Upper lobe of left lung (tissue), 6 donors: ENCODE results near the gene SPEM1. TPM values are rescaled to one million over a fixed set of nuclear protein-coding genes. Genes with fewer than 3 reads are reported as not detected.
A peak's percentile ranks its signal among the peaks of the same experiment; 100 is the strongest.

Source experiments
- ATAC-seq, 2 donors: fragments of 200-7000 bp; cut with Tn5 transposase; one replicate each; pipeline ENCODE4 v1.9.1; 2022; ENCODE audit warnings: mild to moderate bottlenecking in 2 of 2, moderate library complexity in 2 of 2; ENCODE audit not compliant: low FRiP score in 2 of 2
- DNase-seq, 2 donors: peaks; one replicate each; pipeline ENCODE4 v3.0.0-alpha.2; 2019 to 2020
- H3K27ac ChIP-seq, 4 donors: fragments of 200-600 bp; sonication (generic); one replicate each; pipeline ENCODE4 v1.5.1; 2016 to 2019
- H3K27me3 ChIP-seq, 4 donors: fragments of 200-600 bp; sonication (generic); one replicate each; pipeline ENCODE4 v1.5.1; 2017 to 2019
- H3K36me3 ChIP-seq, 4 donors: fragments of 200-600 bp; sonication (generic); one replicate each; pipeline ENCODE4 v1.5.1; 2016 to 2019
- H3K4me1 ChIP-seq, 4 donors: fragments of 200-600 bp; sonication (generic); one replicate each; pipeline ENCODE4 v1.5.1; 2018 to 2019
- H3K4me3 ChIP-seq, 4 donors: fragments of 200-600 bp; sonication (generic); one replicate each; pipeline ENCODE4 v1.5.1; 2017 to 2019; ENCODE audit warnings: mild to moderate bottlenecking in 2 of 4, moderate library complexity in 1 of 4
- H3K9me3 ChIP-seq, 4 donors: fragments of 200-600 bp; sonication (generic); one replicate each; pipeline ENCODE4 v1.5.1; 2018 to 2019
- CTCF ChIP-seq, 6 experiments: fragments of 450-650 bp in 4 of 6; fragments of 200-600 bp in 2 of 6; sonication (generic) in 2 of 6; IDR thresholded peaks; one replicate each; pipeline ENCODE4 v1.5.1; 2016 to 2019; ENCODE audit warnings: antibody characterized with exemption in 6 of 6
- EP300 ChIP-seq, 4 donors: sonication (generic); formaldehyde crosslinking; IDR thresholded peaks; one replicate each; pipeline ENCODE4 v1.5.1; 2017; ENCODE audit warnings: antibody characterized with exemption in 4 of 4, control low read depth in 2 of 4
- POLR2A ChIP-seq, 4 donors: fragments of 450-650 bp; IDR thresholded peaks; one replicate each; pipeline ENCODE4 v1.5.1; 2016 to 2017; ENCODE audit warnings: antibody characterized with exemption in 4 of 4, mild to moderate bottlenecking in 2 of 4
- POLR2AphosphoS5 ChIP-seq, 2 donors: sonication (generic); formaldehyde crosslinking; IDR thresholded peaks; one replicate each; pipeline ENCODE4 v1.5.1; 2017; ENCODE audit warnings: antibody characterized with exemption in 2 of 2
- WGBS, 2 donors: methylation state at CpG; one replicate each; pipeline ENCODE4 v1.1.5; 2017 to 2018; 5-methylcytosine and 5-hydroxymethylcytosine counted together
- total RNA-seq, 6 donors: library from RNA; depleted of rRNA in 4 of 6; stranded (reverse); fragments of >200 nt in 4 of 6; gene quantifications; one replicate each; pipeline versions ENCODE4 v1.1.0 to v1.2.1, GENCODE V29; 2016 to 2021
- donor health status: DM: no; HTN: no; CAD: no; lungs with moderate emphysema.
- donor health status: DM: no; HTN: yes; CAD: no; lungs with severe emphysema.

SPEM1 gene
- total RNA-seq, 6 donors from 2014 or later: not detected

DNA sequence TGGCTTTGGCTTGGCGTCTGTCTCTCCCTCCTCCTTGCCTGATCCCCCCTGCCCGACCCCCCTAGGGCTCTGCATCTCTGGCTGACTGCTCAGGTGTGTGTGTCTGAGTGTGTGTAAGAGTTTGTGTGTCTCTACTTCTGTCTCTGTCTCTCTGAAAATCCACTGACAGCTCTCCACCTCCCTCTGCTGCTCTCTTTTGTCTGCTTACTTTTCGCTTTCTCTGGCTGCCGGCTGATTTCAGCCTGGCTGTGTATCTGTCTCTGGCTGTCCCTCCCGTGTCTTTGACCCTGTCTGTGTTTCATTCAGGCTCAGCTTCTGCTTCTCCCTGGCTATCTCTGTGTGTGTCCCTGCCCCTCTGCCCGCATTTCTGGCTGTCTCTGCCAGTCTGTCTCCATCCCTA, 3.8 kb upstream of the SPEM1 start:
- Histone ChIP-seq H3K4me1 (no peaks in the 10 kb centered on the region), H3K4me3 (no peak overlapping the region), H3K36me3 (peaks cover 0 to 11% (median 3%) of the 10 kb centered on the region in 4 donors), H3K27ac (no peak overlapping the region), H3K9me3 (no peaks in the 10 kb centered on the region), H3K27me3 (no peaks in the 10 kb centered on the region)
- DNase-seq (no peak), ATAC-seq (no peak)
- WGBS, 2 donors: 79 to 84% methylated on average over 6 of the region's 6 CpGs
- no peak for TF ChIP-seq CTCF (IDR thresholded peaks at IDR 0.05)
- no peak for TF ChIP-seq POLR2AphosphoS5 (IDR thresholded peaks at IDR 0.05)
- TF ChIP-seq EP300 (IDR thresholded peaks at IDR 0.05): no peak
- TF ChIP-seq POLR2A (IDR thresholded peaks at IDR 0.05): no peak

GRCh38 chr17:7417056-7417655, 3.0 kb upstream of the SPEM1 start:
- Histone ChIP-seq H3K4me3 (no peak overlapping the region), H3K27me3 (no peaks in the 10 kb centered on the region), H3K36me3 (peaks cover 0 to 11% (median 3%) of the 10 kb centered on the region in 4 donors), H3K4me1 (no peaks in the 10 kb centered on the region), H3K27ac (no peak overlapping the region), H3K9me3 (no peaks in the 10 kb centered on the region)
- ATAC-seq (no peak), DNase-seq (peak in 1 of 2 donors; percentile 83)
- TF ChIP-seq CTCF (IDR thresholded peaks at IDR 0.05) (no peak), EP300 (IDR thresholded peaks at IDR 0.05) (no peak), POLR2A (IDR thresholded peaks at IDR 0.05) (no peak), POLR2AphosphoS5 (IDR thresholded peaks at IDR 0.05) (no peak)
- 94 to 95% methylated on average over 32 to 51 of the region's 54 CpGs for whole genome bisulfite sequencing, 2 donors

- Histone ChIP-seq H3K27me3 (no peaks in the 10 kb centered on the region), H3K36me3 (peaks cover 0 to 11% (median 3%) of the 10 kb centered on the region in 4 donors), H3K4me3 (no peak overlapping the region), H3K9me3 (no peaks in the 10 kb centered on the region), H3K27ac (no peak overlapping the region), H3K4me1 (no peaks in the 10 kb centered on the region)
- DNase-seq (peak in 1 of 2 donors; percentile 58), ATAC-seq (no peak)
- TF ChIP-seq EP300 (IDR thresholded peaks at IDR 0.05) (no peak), CTCF (IDR thresholded peaks at IDR 0.05) (no peak), POLR2AphosphoS5 (IDR thresholded peaks at IDR 0.05) (no peak), POLR2A (IDR thresholded peaks at IDR 0.05) (no peak)
- WGBS, 2 donors: 82 to 85% methylated on average over 9 to 15 of the region's 18 CpGs
These were observed 1.5 kb upstream of the SPEM1 start for GRCh38 chr17:7418472-7419152.

GRCh38 chr17:7421186-7421585, 1.1 kb downstream of the SPEM1 start:
- Histone ChIP-seq H3K27ac (no peak overlapping the region), H3K36me3 (peaks cover 0 to 6% (median 2%) of the 10 kb centered on the region in 4 donors), H3K27me3 (no peaks in the 10 kb centered on the region), H3K4me1 (no peaks in the 10 kb centered on the region), H3K4me3 (no peak overlapping the region), H3K9me3 (no peaks in the 10 kb centered on the region)
- ATAC-seq: no peak
- TF ChIP-seq EP300 (IDR thresholded peaks at IDR 0.05): no peak
- no peak for TF ChIP-seq CTCF (IDR thresholded peaks at IDR 0.05)
- DNase-seq: peak in 1 of 2 donors; percentile 56
- WGBS, 2 donors: 98 to 99% methylated on average over 15 of the region's 16 CpGs

GRCh38 chr17:7423679-7424078, 3.6 kb downstream of the SPEM1 start:
- no peaks in the 10 kb centered on the region for H3K36me3 ChIP-seq
- H3K9me3 ChIP-seq: no peaks in the 10 kb centered on the region
- ATAC-seq (no peak), DNase-seq (no peak)
- no peak overlapping the region for H3K4me3 ChIP-seq
- no peak overlapping the region for H3K27ac ChIP-seq
- 51 to 55% methylated on average over 4 of the region's 4 CpGs for WGBS, 2 donors
- no peaks in the 10 kb centered on the region for H3K27me3 ChIP-seq
- no peaks in the 10 kb centered on the region for H3K4me1 ChIP-seq
- no peak for TF ChIP-seq POLR2AphosphoS5 (IDR thresholded peaks at IDR 0.05)
- no peak for TF ChIP-seq EP300 (IDR thresholded peaks at IDR 0.05)
- TF ChIP-seq POLR2A (IDR thresholded peaks at IDR 0.05): no peak
- no peak for TF ChIP-seq CTCF (IDR thresholded peaks at IDR 0.05)
